Stimulated activated CD4-positive, alpha-beta T cell treated with anti-CD3 and anti-CD28 coated beads, TNF-alpha, amount 100 ng/mL, for 4 hours (primary cell): ENCODE measurements around the gene MYO18B.
"Not testable (repeated sequence)": the region's sequence is repeated elsewhere in the genome, so short reads cannot be mapped to it uniquely, and the experiment has no call there.

Experiments used
- DNase-seq, 3 experiments: peaks; one replicate each; pipeline ENCODE4 v3.0.0-alpha.2; 2020; ENCODE audit warnings: low read depth in 3 of 3

The MYO18B gene

DNA sequence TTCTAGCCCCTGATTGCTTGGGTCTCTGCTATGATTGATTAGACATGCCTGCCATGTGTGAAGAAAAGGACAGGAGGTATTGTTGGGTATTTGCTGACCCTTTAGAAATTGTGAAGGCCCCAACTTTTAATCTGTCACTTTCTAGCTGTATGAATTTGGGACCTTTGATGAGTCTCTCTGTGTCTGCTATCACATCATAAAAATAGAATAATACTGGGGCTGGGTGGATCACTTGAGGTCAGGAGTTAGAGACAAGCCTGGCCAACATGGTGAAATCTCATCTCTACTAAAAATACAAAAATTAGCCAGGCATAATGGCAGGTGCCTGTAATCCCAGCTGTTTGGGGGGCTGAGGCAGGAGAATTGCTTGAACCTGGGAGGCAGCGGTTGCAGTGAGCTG lies 242.9 kb downstream of the MYO18B start:
- not testable (repeated sequence) for DNase-seq

DNA sequence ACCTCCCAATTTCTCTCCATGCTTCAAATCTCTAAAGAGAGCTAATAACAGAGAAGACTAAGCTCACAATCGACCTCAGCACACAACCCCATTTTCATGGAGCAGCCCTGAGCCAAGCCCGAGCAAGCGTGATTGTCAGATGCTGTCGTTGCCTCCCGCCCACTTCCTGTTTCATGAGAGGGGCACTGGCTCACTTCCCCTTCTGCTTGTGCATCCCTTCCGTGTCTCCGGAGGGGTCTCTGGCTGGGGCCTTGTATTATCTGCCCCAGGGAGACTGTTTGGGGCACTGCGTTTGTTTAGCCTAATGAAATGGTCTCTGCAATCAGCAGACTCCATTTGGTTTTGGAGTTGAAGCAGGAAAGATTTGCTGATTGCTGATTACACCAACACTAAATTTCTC lies 246.0 kb downstream of the MYO18B start:
- DNase-seq, result no peak

DNA sequence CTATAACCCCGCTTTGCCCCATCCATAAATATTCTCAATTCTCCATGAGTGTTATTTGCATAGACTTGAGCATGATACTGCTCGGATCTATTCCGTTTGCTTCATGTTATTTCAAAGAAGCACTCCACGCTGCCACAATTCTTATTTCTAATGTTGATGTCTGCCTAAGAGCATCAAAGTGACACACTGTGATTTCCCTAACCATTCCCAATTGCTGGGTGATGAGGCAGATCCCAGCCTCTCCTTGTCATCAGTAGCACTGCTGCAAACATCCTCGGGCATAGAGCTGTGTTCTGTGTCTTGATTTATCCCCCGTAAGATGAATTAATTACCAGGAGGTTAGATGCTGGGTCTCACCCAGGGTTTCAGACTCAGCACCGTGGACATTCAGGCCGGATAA lies 249.0 kb downstream of the MYO18B start:
- DNase-seq, result no peak

DNA sequence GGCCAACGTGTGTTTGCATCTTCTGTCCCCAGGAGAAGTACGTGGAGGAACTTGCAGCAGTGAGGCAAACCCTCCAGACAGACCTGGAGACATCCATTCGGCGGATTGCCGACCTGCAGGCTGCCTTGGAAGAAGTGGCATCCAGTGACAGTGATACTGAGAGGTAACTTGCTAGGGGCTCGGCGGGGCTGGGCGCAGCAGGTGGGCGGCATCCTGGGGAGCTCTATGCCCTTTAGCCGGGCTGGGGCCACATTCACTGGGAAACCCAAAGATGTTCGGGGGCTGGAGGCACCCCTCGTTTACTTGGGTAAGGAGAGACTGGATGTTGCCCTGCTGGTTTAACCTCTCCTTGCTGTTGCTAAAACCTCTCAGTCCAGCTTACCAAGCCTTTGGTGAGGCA lies 250.3 kb downstream of the MYO18B start:
- DNase-seq, result no peak

DNA sequence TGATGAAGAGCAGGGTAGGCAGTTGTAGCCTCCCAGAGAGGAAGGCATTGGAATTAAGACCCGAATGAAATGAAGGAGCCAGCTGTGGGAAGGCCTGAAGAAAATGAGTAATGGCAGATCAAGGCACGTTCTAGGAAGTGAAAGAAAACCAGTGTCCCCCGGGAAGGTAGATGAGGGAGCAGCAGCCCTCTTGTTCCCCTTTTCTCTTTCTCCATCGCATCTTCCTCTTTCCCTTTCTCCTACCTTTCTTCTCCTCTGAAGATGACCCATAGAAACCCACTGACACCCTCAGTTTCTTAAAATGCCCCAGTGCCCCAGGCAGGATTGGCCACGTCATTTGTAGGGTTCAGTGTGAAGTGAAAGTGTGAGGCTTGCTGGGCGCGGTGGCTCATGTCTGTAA lies 254.7 kb downstream of the MYO18B start:
- DNase-seq, result no peak

DNA sequence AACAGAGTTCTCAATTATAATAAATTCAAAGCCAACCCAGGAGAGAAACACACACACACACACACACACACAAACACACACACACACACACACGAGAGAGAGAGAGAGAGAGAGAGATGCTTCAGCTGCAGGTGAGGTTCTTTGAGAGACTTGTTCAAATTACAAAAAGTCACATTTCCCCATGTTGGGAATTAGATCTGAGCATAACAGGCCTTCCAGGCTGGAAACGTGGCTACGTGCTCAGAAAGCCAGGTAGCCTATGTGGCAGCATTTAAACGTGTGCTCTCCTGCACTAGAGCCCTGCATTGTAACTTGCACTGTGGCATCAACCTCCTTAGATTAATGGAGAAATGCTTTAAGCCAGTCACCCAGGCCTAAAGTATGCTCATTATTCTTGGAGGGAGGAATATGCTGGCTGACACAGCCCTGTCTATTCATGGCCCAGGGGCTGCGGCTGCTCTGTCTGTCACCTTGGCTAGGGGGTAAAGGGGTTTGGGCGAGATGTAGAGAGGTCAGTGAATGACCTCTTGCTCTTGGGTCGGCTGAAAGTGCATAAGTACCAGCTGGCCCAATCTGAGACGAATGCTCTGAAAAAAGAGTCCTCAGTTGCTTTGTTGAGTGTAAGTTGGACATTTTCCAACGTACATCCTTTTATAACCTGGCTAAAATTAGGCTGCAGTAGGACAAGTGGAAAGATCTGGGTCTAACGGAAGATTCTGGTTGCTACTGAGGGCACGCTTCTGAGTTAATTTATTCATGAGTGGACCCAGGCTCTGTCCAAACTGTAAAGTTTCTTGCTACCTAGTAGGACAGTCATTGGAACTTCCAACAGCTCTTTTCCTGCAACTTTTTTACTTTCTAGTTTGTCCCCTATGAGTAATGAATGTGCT lies 256.1 kb downstream of the MYO18B start:
- DNase-seq, result no peak

DNA sequence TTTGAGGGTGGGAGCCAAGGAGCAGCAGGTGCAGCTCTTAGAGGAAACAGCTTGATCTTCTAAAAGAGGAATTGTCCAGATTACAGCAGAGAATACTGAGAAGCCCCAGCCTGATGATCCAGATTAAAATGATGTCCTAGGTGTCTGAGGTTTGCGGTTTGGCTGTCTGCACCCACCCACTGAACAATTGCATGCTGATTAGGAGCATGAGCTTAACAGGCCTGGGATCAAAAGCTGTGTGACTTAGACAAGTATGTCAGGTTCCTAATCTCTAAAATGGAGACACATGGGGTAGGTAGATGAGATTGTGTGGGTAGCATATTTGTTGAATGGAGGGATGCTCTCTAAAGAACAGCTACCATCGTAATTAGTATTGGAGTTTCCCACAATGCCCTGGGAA lies 260.5 kb downstream of the MYO18B start:
- DNase-seq, result no peak

DNA sequence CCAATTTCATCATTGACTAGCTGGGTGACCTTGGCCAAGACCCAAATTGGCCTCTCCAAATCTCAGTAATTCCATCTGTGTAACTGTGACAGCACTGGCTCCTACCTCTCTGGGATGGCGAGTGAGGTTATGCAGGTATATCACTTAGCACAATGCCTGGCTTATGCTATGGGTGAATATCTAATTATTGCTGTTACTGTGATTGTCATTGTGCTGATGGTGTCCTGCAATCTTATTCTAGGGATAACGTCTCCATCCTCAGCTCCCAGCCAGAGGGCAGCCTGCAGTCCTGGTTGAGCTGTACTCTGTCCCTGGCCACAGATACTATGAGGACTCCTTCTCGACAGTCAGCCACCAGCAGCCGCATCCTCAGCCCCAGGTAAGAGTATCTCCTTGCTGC lies 262.5 kb downstream of the MYO18B start:
- no peak for DNase-seq

DNA sequence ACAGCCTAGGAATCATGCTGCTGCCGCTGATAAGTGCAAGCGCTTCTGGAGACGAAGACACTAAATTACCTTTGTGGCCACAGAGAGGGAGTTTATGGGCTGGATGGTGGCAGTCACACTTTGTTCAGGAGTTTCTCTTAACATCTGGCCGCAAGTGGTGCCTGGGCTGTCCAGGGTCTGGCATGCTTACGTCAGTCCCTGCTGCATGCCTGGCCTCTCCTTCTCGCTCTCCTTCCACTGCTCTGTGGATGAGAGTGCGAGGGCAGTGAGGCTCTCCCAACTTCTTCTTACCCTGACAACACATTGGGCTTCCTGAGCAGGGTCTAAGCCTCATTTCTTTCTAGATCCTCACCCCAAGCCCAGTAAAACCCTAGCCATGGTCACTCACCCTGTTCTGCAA lies 266.6 kb downstream of the MYO18B start:
- DNase-seq, result no peak

DNA sequence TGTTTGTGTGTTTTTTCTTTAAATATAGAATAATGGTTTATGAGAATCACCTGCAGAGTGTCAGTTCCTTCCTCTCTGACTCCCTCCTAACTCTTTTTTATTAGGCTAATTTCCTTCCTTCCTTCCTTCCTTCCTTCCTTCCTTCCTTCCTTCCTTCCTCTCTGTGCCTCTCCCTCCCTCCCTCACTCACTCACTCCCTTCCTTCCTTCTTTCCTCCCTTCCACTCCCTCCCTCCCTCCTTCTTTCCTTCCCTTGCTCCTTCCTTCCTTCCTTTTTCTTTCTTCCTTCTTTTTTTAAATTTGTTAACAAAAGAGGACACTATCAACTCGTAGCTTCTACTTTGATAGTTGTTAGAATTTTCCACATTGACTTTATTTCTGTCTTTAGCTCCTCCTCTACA lies 274.9 kb downstream of the MYO18B start:
- no peak for DNase-seq

DNA sequence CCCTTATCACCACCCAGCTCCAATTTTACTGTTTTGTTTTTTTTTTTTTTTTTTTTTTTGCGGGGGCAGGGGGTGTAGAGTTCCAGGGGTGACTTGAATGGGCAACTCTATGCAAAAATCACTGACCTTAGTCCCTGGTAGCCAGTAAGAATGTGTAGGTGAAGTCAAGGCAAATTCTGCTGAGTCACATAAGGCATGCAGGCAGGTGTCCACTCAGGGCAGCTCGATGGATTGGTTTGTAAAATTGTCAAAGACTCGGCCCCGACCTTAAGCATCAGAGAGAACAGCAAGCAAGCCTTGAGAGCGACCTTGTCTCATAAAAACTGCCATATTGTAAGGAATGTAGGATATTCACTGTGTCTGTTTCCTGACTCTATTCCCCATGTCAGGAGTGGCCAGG lies 275.9 kb downstream of the MYO18B start:
- no peak for DNase-seq

DNA sequence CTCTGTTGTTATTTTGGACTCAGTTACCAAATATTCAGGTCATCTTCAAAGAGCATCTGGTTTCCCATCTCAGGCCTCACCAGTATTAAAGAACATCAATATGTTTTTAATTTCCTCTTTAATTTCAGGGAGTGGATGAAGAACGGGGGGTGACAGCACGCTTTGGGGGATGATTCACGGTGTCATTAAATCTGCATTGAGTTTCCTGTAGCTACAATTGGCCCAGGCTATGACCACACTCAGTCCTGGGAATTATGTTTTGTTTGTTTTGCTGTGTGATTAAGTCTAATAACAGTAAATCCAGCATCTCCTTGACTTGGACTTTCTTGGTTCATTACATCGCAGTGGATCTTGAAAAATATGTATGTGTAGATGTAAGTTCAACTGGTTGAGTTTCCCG lies 277.6 kb downstream of the MYO18B start:
- no peak for DNase-seq

DNA sequence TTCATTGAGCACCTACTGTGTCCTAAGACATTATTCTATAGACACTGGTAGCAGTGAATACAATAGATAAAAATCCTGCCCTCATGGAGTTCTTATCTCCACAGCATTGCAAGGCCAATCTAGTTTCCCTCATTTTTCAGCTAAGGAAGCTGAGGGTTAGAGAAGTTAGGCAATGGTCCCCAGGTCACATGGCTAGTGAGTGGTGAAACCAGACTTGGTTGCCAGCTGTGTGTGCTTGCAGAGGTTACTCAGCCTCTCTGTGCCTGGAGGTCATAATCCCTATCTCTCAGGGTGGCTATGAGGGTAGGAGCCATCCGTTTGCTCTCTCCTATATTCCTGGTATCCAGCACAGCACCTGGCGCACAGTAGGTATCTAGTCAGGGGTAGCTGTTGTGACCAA lies 279.5 kb downstream of the MYO18B start:
- DNase-seq, result no peak

DNA sequence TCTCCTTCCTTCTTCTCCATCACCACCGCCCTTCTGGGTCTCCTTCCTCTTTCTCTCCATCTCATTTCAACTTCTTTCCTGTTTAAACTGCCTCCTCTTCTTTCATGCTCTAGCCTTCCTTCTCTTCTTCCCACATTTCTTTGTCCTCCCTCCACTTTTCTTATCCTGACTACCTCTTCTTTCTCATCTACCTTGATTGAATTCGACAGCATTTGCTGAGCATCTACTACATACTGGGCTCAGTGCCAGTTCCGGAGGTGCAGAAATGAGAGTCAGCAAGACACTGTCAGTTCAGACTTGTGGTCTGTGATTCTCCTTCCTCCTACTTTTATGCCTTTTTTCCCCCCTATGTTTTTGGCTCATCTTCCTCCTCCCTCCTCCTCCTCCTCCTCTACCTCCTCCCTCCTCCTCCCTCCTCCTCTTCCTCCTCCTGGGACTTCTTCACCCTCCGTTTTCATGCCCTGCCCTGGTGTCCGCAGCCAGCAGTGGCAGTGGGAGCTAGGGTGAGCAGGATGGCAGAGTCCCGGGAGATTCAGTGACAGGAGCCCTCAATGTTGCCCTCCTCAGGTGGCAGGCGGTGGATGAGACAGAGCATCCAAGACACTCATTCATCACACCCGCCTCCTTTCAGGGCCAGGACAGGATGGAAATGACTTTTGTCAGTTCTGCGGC lies 281.3 kb downstream of the MYO18B start:
- no peak for DNase-seq

DNA sequence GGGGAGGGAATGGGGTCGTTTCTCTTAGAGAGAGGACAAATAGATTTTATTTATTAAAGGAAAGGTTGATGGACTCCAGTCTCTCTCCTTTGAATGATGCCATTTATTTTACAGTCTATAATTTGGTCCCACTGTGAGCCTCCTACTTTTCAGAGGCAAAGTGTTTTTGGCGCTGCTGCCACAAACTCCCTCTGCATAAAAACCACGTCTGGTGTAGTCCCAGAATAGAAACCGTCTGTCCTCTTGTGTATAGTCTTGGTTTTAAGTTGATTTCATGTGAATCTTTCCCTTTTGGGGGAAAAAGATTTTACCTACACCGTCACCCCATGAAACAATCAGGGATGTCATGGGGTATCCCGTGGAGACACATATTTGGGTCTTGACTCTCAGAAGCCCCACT lies 283.6 kb downstream of the MYO18B start:
- DNase-seq, result no peak

DNA sequence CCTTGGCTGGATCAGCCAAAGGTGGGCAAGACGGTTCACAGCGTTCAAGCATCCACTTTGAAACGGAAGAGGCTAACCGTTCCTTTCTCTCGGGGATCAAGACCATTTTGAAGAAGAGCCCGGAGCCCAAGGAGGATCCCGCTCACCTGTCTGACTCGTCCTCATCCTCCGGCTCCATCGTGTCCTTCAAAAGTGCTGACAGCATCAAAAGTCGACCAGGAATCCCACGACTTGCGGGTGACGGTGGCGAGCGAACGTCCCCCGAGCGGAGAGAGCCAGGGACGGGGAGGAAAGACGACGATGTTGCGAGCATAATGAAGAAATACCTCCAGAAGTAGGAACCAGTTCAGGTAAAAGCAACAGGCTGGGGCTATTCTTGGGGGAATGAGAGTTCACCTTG lies 285.4 kb downstream of the MYO18B start:
- no peak for DNase-seq

DNA sequence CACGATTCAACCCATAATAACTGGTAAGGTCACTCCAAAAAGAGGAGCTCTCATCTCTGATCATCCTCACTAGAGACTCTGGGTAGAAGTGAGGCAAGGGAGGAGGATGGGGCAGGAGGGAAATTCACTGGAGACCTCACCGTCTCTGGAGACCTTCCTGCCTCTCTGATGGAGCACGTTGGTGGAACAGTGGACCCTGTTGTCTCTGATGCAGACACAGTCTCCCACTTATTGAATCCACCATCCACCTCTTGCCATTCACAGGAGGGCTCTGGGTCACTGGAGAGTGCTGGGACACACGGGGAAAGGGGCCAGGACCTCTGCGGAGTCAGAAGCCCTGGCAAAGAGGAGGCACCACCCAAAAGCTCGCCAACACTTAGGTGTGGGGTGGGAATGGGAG lies 289.7 kb downstream of the MYO18B start:
- DNase-seq, result no peak

DNA sequence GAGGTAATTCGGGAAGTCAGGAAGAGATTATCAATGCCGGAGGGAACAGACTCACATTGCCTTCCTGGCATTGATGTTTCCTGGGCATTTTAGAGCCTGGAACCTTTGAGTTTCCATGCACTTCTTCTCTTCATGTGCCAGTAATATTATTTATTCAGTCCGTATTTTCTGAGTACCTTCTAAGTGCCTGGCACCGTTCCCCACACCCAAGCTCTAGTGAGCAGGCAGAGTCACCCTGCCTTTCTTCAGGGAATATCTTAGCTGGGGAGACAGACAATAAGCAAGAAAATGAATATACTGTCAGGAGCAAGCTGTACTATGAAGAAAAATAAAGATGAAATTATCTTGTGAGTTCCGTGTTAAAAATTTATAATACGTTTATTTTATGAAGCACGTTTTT lies 291.1 kb downstream of the MYO18B start:
- DNase-seq, result no peak

DNA sequence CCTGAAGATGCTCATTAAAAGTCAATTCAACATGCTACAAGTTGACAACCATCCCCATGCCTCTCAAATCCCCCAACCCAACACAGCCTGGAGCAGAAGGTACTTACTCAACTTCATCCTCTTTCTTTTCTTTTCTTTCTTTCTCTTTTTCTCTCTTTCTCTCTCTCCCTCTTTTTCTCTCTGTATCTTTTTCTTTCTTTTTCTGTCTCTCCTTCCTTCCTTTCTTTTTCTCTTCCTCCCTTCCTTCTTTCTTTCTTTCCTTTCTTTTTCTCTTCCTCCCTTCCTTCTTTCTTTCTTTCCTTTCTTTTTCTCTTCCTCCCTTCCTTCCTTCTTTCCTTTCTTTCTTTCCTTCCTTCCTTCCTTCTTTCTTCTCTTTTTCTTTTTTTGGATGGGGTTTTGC lies 291.6 kb downstream of the MYO18B start:
- no peak for DNase-seq

DNA sequence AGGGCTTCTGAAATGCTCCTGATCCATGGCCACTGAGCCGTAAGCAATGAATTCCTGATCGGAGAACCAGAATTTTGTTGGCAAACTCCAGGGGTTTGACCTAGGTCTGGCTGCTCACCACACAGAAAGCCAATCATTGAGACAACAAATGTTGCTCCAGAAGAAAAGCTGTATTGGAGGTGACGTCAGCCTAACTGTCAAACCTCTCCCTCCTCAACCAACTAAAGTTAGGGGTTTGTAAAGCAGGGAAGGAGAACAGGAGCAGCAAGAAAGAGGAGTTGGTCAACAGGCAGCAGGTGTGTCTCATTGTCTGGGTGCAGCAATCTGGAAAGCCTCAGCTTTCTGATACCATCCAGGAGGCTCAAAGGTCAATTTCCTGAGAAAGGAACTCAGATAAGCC lies 293.5 kb downstream of the MYO18B start:
- DNase-seq, result no peak

DNA sequence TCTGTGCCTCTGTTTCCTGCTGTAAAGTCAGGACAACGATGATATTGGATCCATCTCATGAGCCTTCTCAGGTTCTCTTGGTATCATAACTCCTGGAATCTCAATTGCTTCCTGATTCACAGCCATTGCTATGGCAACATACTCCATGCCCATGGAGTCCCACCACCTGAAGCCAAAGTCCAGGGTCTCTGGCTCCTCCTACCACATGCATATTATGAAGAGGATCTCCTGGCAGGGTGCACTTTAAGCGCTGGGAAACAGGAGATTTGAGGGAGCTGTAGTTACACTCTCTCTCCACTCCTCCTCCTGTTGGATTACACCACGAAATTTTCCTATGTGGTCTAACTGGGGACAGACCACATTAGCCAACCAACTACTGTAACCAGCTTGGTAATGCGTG lies 296.4 kb downstream of the MYO18B start:
- no peak for DNase-seq

DNA sequence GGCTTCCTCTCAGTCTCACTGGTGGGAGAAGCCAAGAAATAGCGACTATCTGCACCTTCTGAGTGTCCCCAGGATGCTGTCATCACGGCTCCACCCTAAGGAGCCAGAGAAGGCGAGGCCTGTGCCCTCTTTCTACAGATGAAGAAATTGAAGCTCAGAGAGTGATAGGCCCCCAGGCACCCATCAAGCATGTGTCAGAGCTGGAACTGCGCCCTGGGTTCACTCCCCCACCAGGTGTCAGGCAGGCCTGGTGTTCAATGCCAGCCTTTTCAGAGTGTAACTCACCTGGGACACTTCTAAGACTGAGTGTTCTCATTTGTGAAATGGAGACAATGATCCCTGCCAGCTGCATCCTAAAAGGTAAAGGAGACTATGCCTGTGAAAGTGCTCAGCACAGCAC lies 299.9 kb downstream of the MYO18B start:
- DNase-seq, result no peak

DNA sequence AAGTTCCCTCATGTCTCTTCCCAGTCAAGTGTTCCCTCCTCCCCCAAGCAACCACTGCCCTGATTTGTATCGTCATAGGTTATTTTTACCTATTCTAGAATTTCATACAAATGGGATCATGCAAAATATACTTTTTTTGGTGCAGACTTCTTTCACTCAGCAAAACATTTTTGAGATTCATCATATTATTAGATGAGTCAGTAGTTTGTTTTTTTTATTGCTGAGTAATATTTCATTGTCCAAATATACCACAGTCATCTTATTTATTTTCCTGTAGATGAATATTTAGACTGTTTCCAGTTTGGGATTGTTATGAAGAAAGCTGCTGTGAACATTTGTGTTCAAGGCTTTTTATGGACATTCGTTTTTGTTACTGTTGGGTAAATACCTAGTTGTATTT lies 301.0 kb downstream of the MYO18B start:
- DNase-seq, result no peak

DNA sequence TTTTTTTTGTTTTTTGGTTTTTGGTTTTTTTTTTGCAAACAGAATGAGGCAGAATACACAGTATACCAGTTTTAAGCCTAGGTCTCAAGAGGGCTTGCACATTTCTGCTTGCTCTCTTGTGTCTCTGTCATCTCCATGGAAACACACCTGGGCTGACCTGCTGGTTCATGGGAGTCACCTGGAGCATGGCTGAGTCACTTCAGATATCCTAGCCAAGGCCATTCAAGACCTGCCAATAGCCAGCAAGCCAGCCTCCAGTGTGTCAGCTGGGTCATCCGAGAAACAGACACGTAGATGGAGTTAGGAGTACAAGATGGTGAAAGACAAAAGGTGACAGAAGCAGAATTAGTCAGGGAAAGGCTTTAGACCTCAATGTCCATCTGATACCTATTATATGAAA lies 303.1 kb downstream of the MYO18B start:
- DNase-seq, result no peak
